ENCODE data around the gene OR51F1. TPM values are rescaled to one million over a fixed set of nuclear protein-coding genes. Genes with fewer than 3 reads are reported as not detected.

Gene OR51F1
- polyA plus RNA-seq, 3 donors, result not detected

DNA sequence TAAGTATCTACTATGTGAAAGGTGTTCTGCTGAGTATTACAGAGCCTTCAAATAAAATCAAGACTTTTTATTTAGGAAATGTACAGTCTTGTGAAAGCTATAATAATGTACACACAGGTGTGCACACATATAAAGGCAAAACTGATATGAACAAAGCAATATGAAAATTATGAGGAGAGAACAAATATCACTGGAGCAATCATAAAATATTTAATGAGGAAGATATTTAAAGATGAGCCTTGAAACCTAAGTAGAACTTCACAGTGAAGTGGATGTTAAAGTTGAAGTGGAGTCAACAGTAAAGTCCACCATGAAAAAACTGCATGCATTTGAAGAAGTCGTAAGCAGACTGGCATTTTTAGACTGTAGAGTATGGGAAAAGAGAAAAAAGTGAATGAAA, 18.5 kb downstream of the OR51F1 start:
- Histone ChIP-seq H3K4me2 (replicated peaks; ENCODE audit: extremely low read depth, low read length, poor library complexity, severe bottlenecking) (no peak overlapping the region), H3K9me3 (replicated peaks in 1 of 2; ENCODE audit: control insufficient read depth in 1 of 2, insufficient read depth in 1 of 2, low read length in 2 of 2) (no peaks in the 10 kb centered on the region), H3K27ac (ENCODE audit: low read depth in 1 of 2, low read length in 2 of 2) (no peak overlapping the region), H3K79me2 (ENCODE audit: insufficient read depth, low read length) (no peaks in the 10 kb centered on the region), H3K4me3 (replicated peaks in 1 of 3; ENCODE audit: low read depth in 2 of 3, low read length in 3 of 3) (no peak overlapping the region), H4K20me1 (ENCODE audit: insufficient read depth, low read length) (no peaks in the 10 kb centered on the region), H3K27me3 (ENCODE audit: control insufficient read depth in 2 of 2, insufficient read depth in 2 of 2, low read length in 2 of 2) (no peaks in the 10 kb centered on the region), H2AFZ (ENCODE audit: insufficient read depth, low read depth, low read length, poor library complexity, severe bottlenecking) (no peak overlapping the region), H3K9ac (ENCODE audit: insufficient read depth, low read length, poor library complexity, severe bottlenecking) (no peak overlapping the region), H3K36me3 (replicated peaks in 1 of 2; ENCODE audit: control insufficient read depth in 1 of 2, insufficient read depth in 2 of 2, low read length in 2 of 2) (no peaks in the 10 kb centered on the region), H3K4me1 (ENCODE audit: control insufficient read depth in 1 of 2, insufficient read depth in 2 of 2, low read length in 2 of 2) (no peaks in the 10 kb centered on the region)
- H3K9me3 Mint-ChIP-seq, result peaks cover 0 to 2% (median 0%) of the 10 kb centered on the region in 7 donors
- no CpG with 5 or more reads among the region's 1 CpG for WGBS (ENCODE audit: insufficient coverage)
- TF ChIP-seq, protein P1, sequence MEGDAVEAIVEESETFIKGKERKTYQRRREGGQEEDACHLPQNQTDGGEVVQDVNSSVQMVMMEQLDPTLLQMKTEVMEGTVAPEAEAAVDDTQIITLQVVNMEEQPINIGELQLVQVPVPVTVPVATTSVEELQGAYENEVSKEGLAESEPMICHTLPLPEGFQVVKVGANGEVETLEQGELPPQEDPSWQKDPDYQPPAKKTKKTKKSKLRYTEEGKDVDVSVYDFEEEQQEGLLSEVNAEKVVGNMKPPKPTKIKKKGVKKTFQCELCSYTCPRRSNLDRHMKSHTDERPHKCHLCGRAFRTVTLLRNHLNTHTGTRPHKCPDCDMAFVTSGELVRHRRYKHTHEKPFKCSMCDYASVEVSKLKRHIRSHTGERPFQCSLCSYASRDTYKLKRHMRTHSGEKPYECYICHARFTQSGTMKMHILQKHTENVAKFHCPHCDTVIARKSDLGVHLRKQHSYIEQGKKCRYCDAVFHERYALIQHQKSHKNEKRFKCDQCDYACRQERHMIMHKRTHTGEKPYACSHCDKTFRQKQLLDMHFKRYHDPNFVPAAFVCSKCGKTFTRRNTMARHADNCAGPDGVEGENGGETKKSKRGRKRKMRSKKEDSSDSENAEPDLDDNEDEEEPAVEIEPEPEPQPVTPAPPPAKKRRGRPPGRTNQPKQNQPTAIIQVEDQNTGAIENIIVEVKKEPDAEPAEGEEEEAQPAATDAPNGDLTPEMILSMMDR (IDR thresholded peaks at IDR 0.05), result no peak
- no peak overlapping the region for H3K4me3 Mint-ChIP-seq
- H3K36me3 Mint-ChIP-seq, result no peaks in the 10 kb centered on the region
- H3K27me3 Mint-ChIP-seq (ENCODE audit: low read depth in 3 of 3), result peaks cover 0 to 2% (median 0%) of the 10 kb centered on the region in 3 donors
- intact Hi-C loops (cut with micrococcal nuclease), result no loop called here
- no peak for DNase-seq
- H3K27ac Mint-ChIP-seq, result no peak overlapping the region
- H3K4me1 Mint-ChIP-seq, result no peaks in the 10 kb centered on the region

DNA sequence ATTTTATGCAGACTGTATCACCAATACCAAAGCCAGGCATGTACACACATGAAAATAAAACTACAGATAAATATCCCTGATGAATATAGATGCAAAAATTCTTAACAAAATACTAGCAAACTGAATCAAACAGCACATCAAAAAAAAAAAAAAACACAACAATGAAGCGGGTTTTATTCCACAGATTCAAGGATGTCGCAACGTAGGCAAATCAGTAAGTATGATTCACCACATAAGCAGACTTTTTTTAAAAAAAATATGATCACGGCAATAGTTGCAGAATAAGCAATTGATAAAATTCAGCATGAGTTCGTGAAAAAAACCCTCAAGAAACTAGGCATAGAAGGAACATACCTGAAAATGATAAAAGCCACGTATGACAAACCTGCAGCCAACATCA, 21.3 kb downstream of the OR51F1 start:
- Histone ChIP-seq H3K4me1 (ENCODE audit: control insufficient read depth in 1 of 2, insufficient read depth in 2 of 2, low read length in 2 of 2) (no peaks in the 10 kb centered on the region), H3K9me3 (replicated peaks in 1 of 2; ENCODE audit: control insufficient read depth in 1 of 2, insufficient read depth in 1 of 2, low read length in 2 of 2) (no peaks in the 10 kb centered on the region), H3K9ac (ENCODE audit: insufficient read depth, low read length, poor library complexity, severe bottlenecking) (no peak overlapping the region), H2AFZ (ENCODE audit: insufficient read depth, low read depth, low read length, poor library complexity, severe bottlenecking) (no peak overlapping the region), H3K27ac (ENCODE audit: low read depth in 1 of 2, low read length in 2 of 2) (no peak overlapping the region), H3K27me3 (ENCODE audit: control insufficient read depth in 2 of 2, insufficient read depth in 2 of 2, low read length in 2 of 2) (no peaks in the 10 kb centered on the region), H3K79me2 (ENCODE audit: insufficient read depth, low read length) (no peaks in the 10 kb centered on the region), H3K4me2 (replicated peaks; ENCODE audit: extremely low read depth, low read length, poor library complexity, severe bottlenecking) (no peak overlapping the region), H3K4me3 (replicated peaks in 1 of 3; ENCODE audit: low read depth in 2 of 3, low read length in 3 of 3) (no peak overlapping the region), H3K36me3 (replicated peaks in 1 of 2; ENCODE audit: control insufficient read depth in 1 of 2, insufficient read depth in 2 of 2, low read length in 2 of 2) (no peaks in the 10 kb centered on the region), H4K20me1 (ENCODE audit: insufficient read depth, low read length) (no peaks in the 10 kb centered on the region)
- whole genome bisulfite sequencing (ENCODE audit: insufficient coverage), result 100% methylated on average over 2 of the region's 6 CpGs
- H3K4me1 Mint-ChIP-seq, result no peaks in the 10 kb centered on the region
- intact Hi-C loops (cut with micrococcal nuclease), result no loop called here
- H3K9me3 Mint-ChIP-seq, result peaks cover 0 to 2% (median 0%) of the 10 kb centered on the region in 7 donors
- no peaks in the 10 kb centered on the region for H3K36me3 Mint-ChIP-seq
- no peak overlapping the region for H3K27ac Mint-ChIP-seq
- TF ChIP-seq, protein P1 (IDR thresholded peaks at IDR 0.05), result no peak
- no peak overlapping the region for H3K4me3 Mint-ChIP-seq
- H3K27me3 Mint-ChIP-seq (ENCODE audit: low read depth in 3 of 3), result peaks cover 0 to 2% (median 0%) of the 10 kb centered on the region in 3 donors
- no peak for DNase-seq

All from CD14-positive monocyte (primary cell).